K562 (cell line): ENCODE measurements around the gene LPIN1. TPM values are rescaled to one million over a fixed set of nuclear protein-coding genes. Genes with fewer than 3 reads are reported as not detected.
A peak's percentile ranks its signal among the peaks of the same experiment; 100 is the strongest.

Experiments
- ATAC-seq: fragments of 200-7000 bp; cut with Tn5 transposase; 3 replicates; pipeline ENCODE4 v1.9.1; 2020; ENCODE audit warnings: moderate library complexity
- BruUV-seq: library from RNA; stranded (reverse); fragments of 400-500 nt; replicated peaks from 2 replicates; lab custom pipeline; 2021; lab: Mats Ljungman, UMichigan
- CTCF ChIA-PET: fragments of 300-600 bp; formaldehyde crosslinking; extraction: SDS; loops from one replicate; lab custom pipeline; 2021; ENCODE audit warnings: low intra/inter-chr PET ratio; lab: Yijun Ruan, JAX
- POLR2A ChIA-PET: fragments of 300-600, 350-650 bp; sonication (Branson Sonifier 250); formaldehyde crosslinking; extraction: SDS; loops from one replicate; lab custom pipeline; 2021; ENCODE audit warnings: antibody characterized with exemption, inconsistent platforms; lab: Yijun Ruan, JAX
- DNase-seq, 4 experiments: peaks; one replicate each; pipeline versions ENCODE4 v3.0.0 to v3.0.0-alpha.2; 2011 to 2018; ENCODE audit warnings: low spot score in 3 of 4, mixed read lengths in 3 of 4; ENCODE audit errors: extremely low read depth in 1 of 4
- FAIRE-seq: peaks from 2 replicates; lab custom pipeline; 2011; peaks lifted over from hg19 to GRCh38; lab: Jason Lieb, UNC
- H2AFZ ChIP-seq: 2 replicates; pipeline ENCODE4 v1.6.0; 2011; ENCODE audit warnings: low read depth, low read length, control low read depth, inconsistent platforms
- H3K27ac ChIP-seq: fragments of 200-600 bp; 3 replicates; pipeline ENCODE4 v1.8.0; 2011; ENCODE audit warnings: low read depth, mild to moderate bottlenecking, control low read depth, inconsistent platforms, low read length, moderate library complexity, mixed read lengths; ENCODE audit errors: extremely low read depth
- H3K27me3 ChIP-seq, 2 experiments: fragments of 300-600 bp in 1 of 2; 2 replicates in 1 of 2; 3 replicates in 1 of 2; pipeline versions ENCODE4 v1.6.0 to v1.8.0; 2011; ENCODE audit warnings: inconsistent platforms in 2 of 2, low read length in 2 of 2, mild to moderate bottlenecking in 1 of 2, mixed read lengths in 1 of 2, moderate library complexity in 1 of 2; ENCODE audit not compliant: control insufficient read depth in 2 of 2, insufficient read depth in 2 of 2
- H3K36me3 ChIP-seq: fragments of 300-600 bp; 3 replicates; pipeline ENCODE4 v1.8.0; 2011; ENCODE audit warnings: mild to moderate bottlenecking, low read length, inconsistent platforms; ENCODE audit not compliant: control insufficient read depth, insufficient read depth
- H3K4me1 ChIP-seq, 2 experiments: fragments of 200-600 bp in 1 of 2; replicated peaks in 1 of 2; 2 replicates in 1 of 2; 3 replicates in 1 of 2; pipeline versions ENCODE4 v1.5.1 to v1.8.0; 2011; ENCODE audit warnings: inconsistent platforms in 2 of 2, low read length in 2 of 2, mild to moderate bottlenecking in 1 of 2, mixed read lengths in 1 of 2, moderate library complexity in 1 of 2; ENCODE audit not compliant: control insufficient read depth in 2 of 2, insufficient read depth in 2 of 2
- H3K4me2 ChIP-seq: 2 replicates; pipeline ENCODE4 v1.6.1; 2011; ENCODE audit warnings: low read length, control low read depth, inconsistent platforms, mixed read lengths; ENCODE audit not compliant: insufficient read depth
- H3K4me3 ChIP-seq: fragments of 200-600 bp; sonication (generic), shearing (Covaris generic); 2 replicates; pipeline ENCODE4 v1.5.1; 2016; ENCODE audit warnings: control low read depth, inconsistent platforms
- H3K79me2 ChIP-seq: fragments of 200-600 bp; 3 replicates; pipeline ENCODE4 v1.8.0; 2011; ENCODE audit warnings: low read length, inconsistent platforms; ENCODE audit not compliant: control insufficient read depth, insufficient read depth
- H3K9ac ChIP-seq, 2 experiments: 2 replicates each; pipeline versions ENCODE4 v1.6.0 to v1.6.1; 2011; ENCODE audit warnings: low read depth in 2 of 2, low read length in 2 of 2, control low read depth in 1 of 2, inconsistent platforms in 1 of 2, mild to moderate bottlenecking in 1 of 2, mixed read lengths in 1 of 2; ENCODE audit not compliant: insufficient read depth in 1 of 2
- H3K9me1 ChIP-seq: one replicate; pipeline ENCODE4 v1.6.0; 2011; ENCODE audit warnings: inconsistent platforms, mild to moderate bottlenecking, low read length, moderate library complexity; ENCODE audit not compliant: control insufficient read depth, insufficient read depth
- H3K9me3 ChIP-seq: replicated peaks from 2 replicates; pipeline ENCODE4 v1.5.1; 2011; ENCODE audit warnings: low read depth, low read length, inconsistent platforms; ENCODE audit not compliant: control insufficient read depth, insufficient read depth
- H4K20me1 ChIP-seq: replicated peaks from 2 replicates; pipeline ENCODE4 v1.6.1; 2011; ENCODE audit warnings: low read length, inconsistent platforms, mixed read lengths; ENCODE audit not compliant: control insufficient read depth, insufficient read depth
- CEBPB ChIP-seq: fragments of 450-650 bp; IDR thresholded peaks from 2 replicates; pipeline ENCODE4 v1.6.1; 2016; ENCODE audit warnings: missing genetic modification characterization, missing compliant biosample characterization
- MGA ChIP-seq: fragments of 450-650 bp; IDR thresholded peaks from 2 replicates; pipeline ENCODE4 v1.6.1; 2016; ENCODE audit warnings: mild to moderate bottlenecking, moderate library complexity
- RAD21 ChIP-seq, 2 experiments: fragments of 250-450 bp in 1 of 2; fragments of 450-650 bp in 1 of 2; sonication (Bioruptor Pico) in 1 of 2; formaldehyde crosslinking in 1 of 2; IDR thresholded peaks in 1 of 2; conservative IDR thresholded peaks in 1 of 2; 2 replicates each; pipeline versions ENCODE4 v1.4.0 to v1.8.0; 2020 to 2022; ENCODE audit warnings: mild to moderate bottlenecking in 2 of 2, moderate library complexity in 1 of 2
- TRIM24 ChIP-seq, 2 experiments: fragments of 450-650 bp; IDR thresholded peaks; 2 replicates each; pipeline ENCODE4 v1.6.1; 2016
- ZNF77 ChIP-seq: fragments of 250-450 bp; sonication (Bioruptor Pico); IDR thresholded peaks from 2 replicates; pipeline ENCODE4 v1.5.0; 2020
- WGBS: fragments of 100-300 bp; shearing (Covaris generic); methylation state at CpG from one replicate; pipeline ENCODE4 v1.1.6; 2016; ENCODE audit warnings: low coverage, mixed read lengths; ENCODE audit not compliant: insufficient coverage; ENCODE audit errors: missing lambda C conversion rate; 5-methylcytosine and 5-hydroxymethylcytosine counted together
- in situ Hi-C: fragments of 300-500 bp; cut with MboI; formaldehyde crosslinking; loops from 4 replicates; pipeline ENCODE4 v1.15.0; 2018; ENCODE audit warnings: inconsistent platforms, mixed read lengths
- intact Hi-C: fragments of 100-400 bp; cut with micrococcal nuclease; formaldehyde crosslinking; loops from 2 replicates; pipeline ENCODE4 v1.14.2; 2022
- polyA plus RNA-seq, 8 experiments: library from polyadenylated mRNA; depleted of rRNA in 4 of 8; stranded (reverse) in 5 of 8; unstranded in 3 of 8; fragments of >200 nt; fragmentation: Nextera tagmentation in 2 of 8; fragmentation: Illumina TruSeq in 1 of 8; extraction: Ambion mirVana in 2 of 8; extraction: Trizol in 1 of 8; gene quantifications; 2 replicates each; pipeline versions ENCODE4 v1.2.1 to v1.2.3, GENCODE V29; 2011 to 2014; ENCODE audit warnings: inconsistent platforms in 1 of 8, missing spikeins in 1 of 8
- total RNA-seq, 7 experiments: library from RNA; depleted of rRNA in 6 of 7; stranded (reverse); fragments of >200 nt in 6 of 7; fragmentation: Illumina TruSeq in 2 of 7; extraction: Trizol in 2 of 7; gene quantifications; 2 replicates each; pipeline versions ENCODE4 v1.2.1 to v1.2.3, GENCODE V29; 2011 to 2021; ENCODE audit warnings: low replicate concordance in 1 of 7

The LPIN1 gene
- total and polyA plus RNA-seq, 9 of the 15 experiments (the other 6 are each of a cell fraction or from before 2014, with no cell fraction given) = 9.2 to 84.0 (median 27.8) TPM

- FAIRE-seq (no peak), DNase-seq (no peak), ATAC-seq (no peak)
- no peaks in the 10 kb centered on the region for H3K36me3 ChIP-seq
- H2AFZ ChIP-seq = peak overlapping the region; percentile 78
- H3K4me3 ChIP-seq = no peak overlapping the region
- intact Hi-C loops (no loop called here), in situ Hi-C loops (no loop called here)
- peaks cover 0 to 37% of the 10 kb centered on the region in 2 experiments for H3K4me1 ChIP-seq
- no peaks in the 10 kb centered on the region for H3K9me1 ChIP-seq
- ChIA-PET POLR2A (interaction anchor here (1.0 kb wide), 1 partner anchor 45 kb away, joined by 3 read pairs; no protein-coding TSS in a partner anchor), CTCF (no interaction called here)
- H4K20me1 ChIP-seq = no peaks in the 10 kb centered on the region
- 0 out of 2 replicates have a peak overlapping the region, but pooled peaks have one; percentile 24 for H3K4me2 ChIP-seq
- no peaks in the 10 kb centered on the region for H3K79me2 ChIP-seq
- no peaks in the 10 kb centered on the region for H3K9me3 ChIP-seq
- no TSS peak for BruUV-seq
- no peak overlapping the region for H3K27ac ChIP-seq
- H3K27me3 ChIP-seq = no peaks in the 10 kb centered on the region
- 46% methylated on average over 11 of the region's 11 CpGs for WGBS
- H3K9ac ChIP-seq = no peak overlapping the region
- TF ChIP-seq ZNF77 (CRISPR knock-in tag) (no peak), RAD21 (CRISPR knock-in tag; conservative IDR thresholded peaks at IDR 0.05 in 1 of 2, IDR thresholded peaks at IDR 0.05 in 1 of 2) (0 out of 4 replicates have a peak, but pooled peaks of 1 of the 2 experiments have one; percentile 8), CEBPB (tag) (peak; percentile 99), MGA (no peak), TRIM24 (IDR thresholded peaks at IDR 0.05) (0 out of 4 replicates have a peak, but pooled peaks of 1 of the 2 experiments have one; percentile 22)
Measured at GRCh38 chr2:11873356-11874154, 127.1 kb downstream of the LPIN1 start.
